Spleen (tissue), 11 donors: Measurements from ENCODE around the gene PFKP. TPM values are rescaled to one million over a fixed set of nuclear protein-coding genes. Genes with fewer than 3 reads are reported as not detected.

Source experiments
- DNase-seq: peaks from one replicate; pipeline ENCODE4 v3.0.0-alpha.2; 2020
- H3K27ac ChIP-seq, 8 donors: fragments of 200-600 bp; sonication (generic) in 7 of 8; 1 replicate in 4 of 8; 2 replicates in 4 of 8; pipeline versions ENCODE4 v1.5.0 to v1.8.0; 2016 to 2021; ENCODE audit warnings: inconsistent platforms in 4 of 8, mild to moderate bottlenecking in 4 of 8, moderate library complexity in 1 of 8
- H3K27me3 ChIP-seq, 7 donors: fragments of 200-600 bp; sonication (generic) in 6 of 7; replicated peaks in 1 of 7; 1 replicate in 4 of 7; 2 replicates in 3 of 7; pipeline versions ENCODE4 v1.5.0 to v1.8.0; 2016 to 2021; ENCODE audit warnings: inconsistent platforms in 3 of 7, mild to moderate bottlenecking in 1 of 7
- H3K36me3 ChIP-seq, 6 donors: fragments of 200-600 bp; sonication (generic) in 5 of 6; 1 replicate in 4 of 6; 2 replicates in 2 of 6; pipeline versions ENCODE4 v1.5.0 to v1.8.0; 2016 to 2021; ENCODE audit warnings: inconsistent platforms in 2 of 6
- H3K4me1 ChIP-seq, 6 donors: fragments of 200-600 bp; sonication (generic) in 5 of 6; 1 replicate in 3 of 6; 2 replicates in 3 of 6; pipeline versions ENCODE4 v1.5.0 to v1.8.0; 2016 to 2021; ENCODE audit warnings: inconsistent platforms in 3 of 6
- H3K4me3 ChIP-seq, 8 donors: fragments of 200-600 bp; sonication (generic) in 7 of 8; 1 replicate in 4 of 8; 2 replicates in 4 of 8; pipeline versions ENCODE4 v1.5.0 to v1.8.0; 2016 to 2021; ENCODE audit warnings: inconsistent platforms in 4 of 8, mild to moderate bottlenecking in 4 of 8, moderate library complexity in 2 of 8
- H3K9me3 ChIP-seq, 8 donors: fragments of 200-600 bp; sonication (generic) in 7 of 8; 1 replicate in 4 of 8; 2 replicates in 4 of 8; pipeline versions ENCODE4 v1.5.0 to v1.8.0; 2016 to 2021; ENCODE audit warnings: inconsistent platforms in 4 of 8
- CTCF ChIP-seq, 11 experiments: fragments of 200-600 bp in 7 of 11; fragments of 450-650 bp in 4 of 11; sonication (generic) in 4 of 11; IDR thresholded peaks in 8 of 11; conservative IDR thresholded peaks in 3 of 11; 1 replicate in 7 of 11; 2 replicates in 4 of 11; pipeline versions ENCODE4 v1.4.0 to v1.8.0; 2016 to 2021; ENCODE audit warnings: antibody characterized with exemption in 11 of 11, inconsistent platforms in 4 of 11, mild to moderate bottlenecking in 1 of 11
- POLR2A ChIP-seq, 3 donors: fragments of 450-650 bp; IDR thresholded peaks; one replicate each; pipeline ENCODE4 v1.5.1; 2017; ENCODE audit warnings: antibody characterized with exemption in 3 of 3, mild to moderate bottlenecking in 1 of 3
- POLR2AphosphoS5 ChIP-seq, 3 donors: sonication (generic); formaldehyde crosslinking; IDR thresholded peaks; one replicate each; pipeline ENCODE4 v1.5.1; 2017; ENCODE audit warnings: antibody characterized with exemption in 3 of 3
- WGBS, 5 donors: extraction: QIAGEN DNeasy Blood & Tissue Kit in 3 of 5; methylation state at CpG; one replicate each; pipeline versions ENCODE4 v1.1.5 to v1.1.7; 2013 to 2018; 5-methylcytosine and 5-hydroxymethylcytosine counted together
- intact Hi-C: fragments of 100-400 bp; cut with DNase I; formaldehyde crosslinking; loops from one replicate; pipeline ENCODE4 v1.15.0; 2023; ENCODE audit warnings: low total_unique reads
- polyA plus RNA-seq, 3 donors: library from polyadenylated mRNA; stranded (reverse); fragments of 200-250 nt; gene quantifications; one replicate each; pipeline ENCODE4 v1.2.1, GENCODE V29; 2013
- total RNA-seq, 7 donors: library from RNA; depleted of rRNA in 3 of 7; stranded (reverse); fragments of >200 nt in 3 of 7; fragmentation: NEBNext Ultra II Directional in 4 of 7; extraction: Animal tissue kit (Norgen Biotek cat#: 25700) in 4 of 7; gene quantifications; one replicate each; pipeline versions ENCODE4 v1.1.0 to v1.2.1, GENCODE V29; 2016 to 2021
- donor health status: healthy with polysubstance abuse.
- donor health status: DM: no; HTN: no; CAD: no; lungs with moderate emphysema.
- donor health status: DM: no; HTN: no; CAD: no.
- donor health status: Bipolar disorder and iron deficiency.
- donor health status: healthy.
- donor health status: DM: no; HTN: no; CAD: no.
- donor health status: DM: yes; HTN: yes; CAD: no.

PFKP gene
- total and polyA plus RNA-seq, 10 donors, result 19.0 to 60.9 (median 28.6) TPM

GRCh38 chr10:3165196-3165595, 97.8 kb downstream of the PFKP start:
- Histone ChIP-seq H3K27me3 (no peaks in the 10 kb centered on the region), H3K27ac (no peak overlapping the region), H3K4me1 (peaks cover 0 to 1% (median 0%) of the 10 kb centered on the region in 6 donors), H3K4me3 (no peak overlapping the region), H3K9me3 (no peaks in the 10 kb centered on the region), H3K36me3 (peaks cover 5 to 100% (median 87%) of the 10 kb centered on the region in 6 donors)
- WGBS, 5 donors, result 93 to 95% (median 94%) methylated on average over 9 of the region's 9 CpGs
- TF ChIP-seq POLR2AphosphoS5 (IDR thresholded peaks at IDR 0.05), result no peak
- no peak for DNase-seq
- intact Hi-C loops, result no loop called here

DNA sequence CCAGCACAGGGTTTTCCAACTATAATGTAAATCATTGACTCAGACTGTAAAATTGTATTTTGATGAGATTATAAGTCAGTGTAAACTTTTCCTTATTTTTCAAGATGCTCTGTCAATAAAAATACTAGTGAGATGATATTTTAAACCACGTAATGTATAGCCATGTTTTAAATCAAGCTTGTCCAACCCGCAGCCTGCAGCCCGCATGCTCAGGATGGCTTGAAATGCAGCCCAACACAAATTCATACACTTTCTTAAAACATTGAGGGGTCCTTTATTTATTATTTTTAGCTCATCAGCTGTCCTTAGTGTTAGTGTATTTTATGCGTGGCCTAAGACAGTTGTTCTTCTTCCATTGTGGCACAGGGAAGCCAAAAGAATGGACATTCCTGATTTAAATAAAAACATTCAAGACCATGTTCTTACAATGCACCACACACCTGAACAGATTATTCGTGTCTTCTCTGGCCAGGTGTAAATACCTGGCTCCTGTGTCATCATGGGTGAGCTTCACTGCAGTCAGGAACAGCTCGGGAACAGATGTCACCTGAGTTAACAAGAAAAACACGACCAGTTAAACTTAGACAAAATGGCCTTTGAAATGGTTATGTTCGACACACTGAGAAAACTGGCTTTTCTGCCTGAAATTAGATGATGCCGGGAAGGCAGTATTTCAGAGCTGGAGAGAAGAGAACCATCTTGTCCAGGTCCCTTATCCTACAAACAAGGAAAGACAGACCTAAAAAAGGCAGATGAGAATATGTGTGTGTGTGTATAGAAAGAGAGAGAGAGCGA, 99.3 kb downstream of the PFKP start:
- peaks cover 5 to 88% (median 79%) of the 10 kb centered on the region in 6 donors for H3K36me3 ChIP-seq
- TF ChIP-seq POLR2AphosphoS5 (IDR thresholded peaks at IDR 0.05) (no peak), POLR2A (IDR thresholded peaks at IDR 0.05) (no peak), CTCF (IDR thresholded peaks at IDR 0.05 in 8 of 11, conservative IDR thresholded peaks at IDR 0.05 in 3 of 11) (no peak)
- intact Hi-C loops, result no loop called here
- no peak overlapping the region for H3K27ac ChIP-seq
- H3K4me3 ChIP-seq, result no peak overlapping the region
- no peaks in the 10 kb centered on the region for H3K9me3 ChIP-seq
- H3K4me1 ChIP-seq, result peaks cover 5 to 16% (median 8%) of the 10 kb centered on the region in 6 donors
- 88 to 98% (median 97%) methylated on average over 10 of the region's 10 CpGs for WGBS, 5 donors
- no peak for DNase-seq
- no peaks in the 10 kb centered on the region for H3K27me3 ChIP-seq

DNA sequence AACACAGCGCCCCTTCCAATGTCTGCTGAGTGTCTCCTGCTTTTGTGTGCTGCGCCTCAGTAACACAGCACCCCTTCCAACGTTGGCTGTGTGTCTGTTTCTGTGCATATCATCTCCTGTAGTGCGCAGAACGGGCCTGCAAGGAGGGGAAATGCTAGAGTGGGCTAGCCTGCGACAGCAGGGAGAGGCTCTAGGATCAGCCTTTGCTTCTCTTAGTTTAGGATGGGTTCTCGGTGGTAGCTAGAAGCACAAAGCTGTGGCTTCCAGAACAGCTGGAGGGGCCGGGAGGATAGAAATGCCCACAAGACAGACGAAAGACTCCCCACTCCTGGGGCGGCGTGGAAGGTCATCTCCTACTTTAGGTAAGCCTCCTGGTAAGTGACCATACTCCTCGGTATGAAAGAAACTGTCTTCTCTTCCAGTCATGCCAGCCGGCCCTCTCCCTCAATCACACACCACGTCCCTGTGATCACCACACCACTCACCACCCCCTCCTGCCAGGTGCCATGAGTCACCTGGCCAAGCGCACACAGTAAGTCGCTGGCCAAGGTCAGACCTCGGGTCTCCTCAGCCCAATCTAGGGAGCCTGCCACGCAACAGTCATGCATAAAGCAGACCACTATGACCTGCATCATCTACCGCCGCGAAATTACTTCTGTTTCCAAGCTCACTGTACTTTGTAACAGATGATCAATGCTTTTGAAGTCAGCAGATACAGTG, 100.4 kb downstream of the PFKP start:
- TF ChIP-seq CTCF (IDR thresholded peaks at IDR 0.05 in 8 of 11, conservative IDR thresholded peaks at IDR 0.05 in 3 of 11) (no peak), POLR2AphosphoS5 (IDR thresholded peaks at IDR 0.05) (no peak), POLR2A (IDR thresholded peaks at IDR 0.05) (no peak)
- 90 to 97% (median 94%) methylated on average over 19 to 21 of the region's 21 CpGs for WGBS, 5 donors
- intact Hi-C loops, result no loop called here
- Histone ChIP-seq H3K9me3 (no peaks in the 10 kb centered on the region), H3K27ac (no peak overlapping the region), H3K27me3 (no peaks in the 10 kb centered on the region), H3K4me3 (no peak overlapping the region), H3K36me3 (peaks cover 5 to 77% (median 69%) of the 10 kb centered on the region in 6 donors), H3K4me1 (peaks cover 5 to 22% (median 12%) of the 10 kb centered on the region in 6 donors)
- DNase-seq, result no peak

DNA sequence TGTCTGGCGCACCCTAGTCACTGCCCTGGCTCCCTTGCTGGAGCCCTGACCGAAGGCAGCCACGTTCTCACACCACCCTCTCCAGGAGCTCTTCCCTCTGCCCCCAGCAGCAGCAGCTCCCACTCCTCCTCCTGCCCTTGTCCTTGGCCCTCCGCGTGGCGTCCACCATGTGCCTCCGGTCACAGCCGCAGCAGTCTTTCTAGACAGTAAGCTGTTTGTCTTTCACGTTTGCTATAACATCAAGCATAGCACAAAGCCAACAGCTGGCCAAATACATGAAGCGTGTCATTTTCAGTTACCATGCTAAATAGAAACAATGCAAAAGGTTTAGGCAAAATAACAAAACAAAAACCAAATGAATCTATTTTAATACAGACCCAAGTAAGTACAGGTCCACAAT, 101.9 kb downstream of the PFKP start:
- intact Hi-C loops, result no loop called here
- Histone ChIP-seq H3K36me3 (peaks cover 0 to 62% (median 54%) of the 10 kb centered on the region in 6 donors), H3K4me3 (no peak overlapping the region), H3K4me1 (peaks cover 5 to 33% (median 21%) of the 10 kb centered on the region in 6 donors), H3K27ac (no peak overlapping the region), H3K9me3 (no peaks in the 10 kb centered on the region), H3K27me3 (no peaks in the 10 kb centered on the region)
- TF ChIP-seq POLR2AphosphoS5 (IDR thresholded peaks at IDR 0.05) (no peak), CTCF (IDR thresholded peaks at IDR 0.05 in 8 of 11, conservative IDR thresholded peaks at IDR 0.05 in 3 of 11) (no peak), POLR2A (IDR thresholded peaks at IDR 0.05) (no peak)
- no peak for DNase-seq
- 90 to 95% (median 94%) methylated on average over 10 of the region's 10 CpGs for WGBS, 5 donors
